Gastroesophageal sphincter (tissue), 3 donors: ENCODE data around the gene SETX.

Experiments
- CTCF ChIP-seq, 4 experiments: fragments of 200-600 bp in 2 of 4; fragments of 450-650 bp in 2 of 4; sonication (generic) in 1 of 4; IDR thresholded peaks; one replicate each; pipeline ENCODE4 v1.5.1; 2017 to 2019; ENCODE audit warnings: antibody characterized with exemption in 4 of 4, mild to moderate bottlenecking in 2 of 4, moderate library complexity in 2 of 4
- EP300 ChIP-seq: sonication (generic); formaldehyde crosslinking; IDR thresholded peaks from one replicate; pipeline ENCODE4 v1.6.1; 2017; ENCODE audit warnings: antibody characterized with exemption, mild to moderate bottlenecking
- POLR2A ChIP-seq, 2 donors: fragments of 450-650 bp; IDR thresholded peaks; one replicate each; pipeline ENCODE4 v1.6.1; 2017; ENCODE audit warnings: antibody characterized with exemption in 2 of 2, mild to moderate bottlenecking in 2 of 2, moderate library complexity in 1 of 2

GRCh38 chr9:132250324-132251262 lies 104.2 kb downstream of the SETX start:
- TF ChIP-seq EP300, result no peak
- TF ChIP-seq CTCF (IDR thresholded peaks at IDR 0.05), result no peak
- TF ChIP-seq POLR2A (IDR thresholded peaks at IDR 0.05), result no peak
